ENCODE data around the gene TRIM44.

Gene TRIM44

DNA sequence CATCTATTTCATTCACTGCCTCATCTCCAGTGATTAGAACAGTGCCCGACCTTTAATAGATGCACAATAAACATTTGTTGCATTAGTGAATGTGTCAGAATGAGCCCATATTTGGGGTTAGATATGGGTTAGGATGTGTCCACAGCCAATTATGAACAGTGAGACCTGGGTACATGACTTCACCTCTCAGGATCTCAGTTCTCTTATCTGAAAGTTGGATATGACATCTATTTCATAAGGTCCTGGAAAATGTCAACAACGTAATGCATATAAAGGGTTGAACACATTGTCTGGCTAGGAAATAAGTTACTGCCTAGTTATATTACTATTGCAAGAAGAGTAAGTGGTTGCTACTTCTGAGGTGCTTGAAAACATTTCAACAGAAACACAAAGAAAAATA is 201.6 kb downstream of the TRIM44 start:
- no peak overlapping the region for H3K4me3 ChIP-seq (ENCODE audit: low read depth, low read length)
- TF ChIP-seq, protein P1, sequence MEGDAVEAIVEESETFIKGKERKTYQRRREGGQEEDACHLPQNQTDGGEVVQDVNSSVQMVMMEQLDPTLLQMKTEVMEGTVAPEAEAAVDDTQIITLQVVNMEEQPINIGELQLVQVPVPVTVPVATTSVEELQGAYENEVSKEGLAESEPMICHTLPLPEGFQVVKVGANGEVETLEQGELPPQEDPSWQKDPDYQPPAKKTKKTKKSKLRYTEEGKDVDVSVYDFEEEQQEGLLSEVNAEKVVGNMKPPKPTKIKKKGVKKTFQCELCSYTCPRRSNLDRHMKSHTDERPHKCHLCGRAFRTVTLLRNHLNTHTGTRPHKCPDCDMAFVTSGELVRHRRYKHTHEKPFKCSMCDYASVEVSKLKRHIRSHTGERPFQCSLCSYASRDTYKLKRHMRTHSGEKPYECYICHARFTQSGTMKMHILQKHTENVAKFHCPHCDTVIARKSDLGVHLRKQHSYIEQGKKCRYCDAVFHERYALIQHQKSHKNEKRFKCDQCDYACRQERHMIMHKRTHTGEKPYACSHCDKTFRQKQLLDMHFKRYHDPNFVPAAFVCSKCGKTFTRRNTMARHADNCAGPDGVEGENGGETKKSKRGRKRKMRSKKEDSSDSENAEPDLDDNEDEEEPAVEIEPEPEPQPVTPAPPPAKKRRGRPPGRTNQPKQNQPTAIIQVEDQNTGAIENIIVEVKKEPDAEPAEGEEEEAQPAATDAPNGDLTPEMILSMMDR (IDR thresholded peaks at IDR 0.05; ENCODE audit: low read depth, low read length, missing control alignments) = no peak
- no peak for DNase-seq (ENCODE audit: low read depth)

DNA sequence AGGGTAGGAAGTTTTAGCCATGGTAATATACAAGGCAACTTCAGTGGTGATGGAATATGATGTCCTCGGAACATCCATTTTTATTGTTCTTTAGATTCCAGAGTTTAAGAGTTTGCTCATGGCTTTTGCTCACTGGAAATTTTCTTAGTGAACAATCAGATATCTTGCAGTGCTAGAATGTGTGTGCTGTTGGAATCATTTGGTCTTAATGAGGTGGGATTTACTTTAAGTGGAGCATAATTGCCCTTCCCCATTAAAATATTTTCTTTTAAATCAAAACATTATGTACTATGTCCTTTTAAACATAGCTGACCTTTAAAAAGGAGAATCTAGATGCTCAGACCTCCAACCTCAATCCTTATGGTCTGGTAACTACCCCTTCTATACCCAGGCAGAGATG is 204.0 kb downstream of the TRIM44 start:
- H3K4me3 ChIP-seq (ENCODE audit: low read depth, low read length) = no peak overlapping the region
- no peak for DNase-seq (ENCODE audit: low read depth)
- TF ChIP-seq, protein P1 (IDR thresholded peaks at IDR 0.05; ENCODE audit: low read depth, low read length, missing control alignments) = no peak

Measured in GM12864 (cell line).